Loucy (cell line): ENCODE results near the gene AQP12B.

Source experiments
- CTCF ChIP-seq: fragments of 200-600 bp; sonication (generic); conservative IDR thresholded peaks from 2 replicates; pipeline ENCODE4 v1.5.1; 2014; ENCODE audit warnings: mild to moderate bottlenecking, antibody characterized with exemption, low read length
- EZH2phosphoT487 ChIP-seq: fragments of 200-600 bp; IDR thresholded peaks from 2 replicates; pipeline ENCODE4 v1.6.1; 2018; ENCODE audit warnings: antibody characterized with exemption, mild to moderate bottlenecking, moderate library complexity, borderline replicate concordance

- TF ChIP-seq CTCF = no peak
- TF ChIP-seq EZH2phosphoT487 = no peak
These were observed 54.8 kb downstream of the AQP12B start for GRCh38 chr2:240627736-240628506.
